GM12865 (cell line): ENCODE results near the gene RABGAP1L.

Experiments used
- DNase-seq: peaks from one replicate; pipeline ENCODE4 v3.0.0; 2010; ENCODE audit warnings: low read depth
- H3K4me3 ChIP-seq: 2 replicates; pipeline ENCODE4 v1.5.1; 2011; ENCODE audit warnings: mild to moderate bottlenecking, low read depth, low read length, control low read depth
- CTCF ChIP-seq: IDR thresholded peaks from 2 replicates; pipeline ENCODE4 v1.5.1; 2011; ENCODE audit warnings: low read length, control low read depth, low read depth, inconsistent platforms; ENCODE audit not compliant: insufficient read depth; ENCODE audit errors: missing control alignments

The RABGAP1L gene

GRCh38 chr1:174964261-174964971, 805.1 kb downstream of the RABGAP1L start:
- TF ChIP-seq CTCF: no peak
- no peak overlapping the region for H3K4me3 ChIP-seq
- DNase-seq: peak; percentile 29

- DNase-seq: no peak
- no peak for TF ChIP-seq CTCF
- no peak overlapping the region for H3K4me3 ChIP-seq
Observed at GRCh38 chr1:174964972-174965361, 805.6 kb downstream of the RABGAP1L start.

- H3K4me3 ChIP-seq: no peak overlapping the region
- no peak for TF ChIP-seq CTCF
- DNase-seq: no peak
Observed at GRCh38 chr1:174965362-174966007, 806.2 kb downstream of the RABGAP1L start.

DNA sequence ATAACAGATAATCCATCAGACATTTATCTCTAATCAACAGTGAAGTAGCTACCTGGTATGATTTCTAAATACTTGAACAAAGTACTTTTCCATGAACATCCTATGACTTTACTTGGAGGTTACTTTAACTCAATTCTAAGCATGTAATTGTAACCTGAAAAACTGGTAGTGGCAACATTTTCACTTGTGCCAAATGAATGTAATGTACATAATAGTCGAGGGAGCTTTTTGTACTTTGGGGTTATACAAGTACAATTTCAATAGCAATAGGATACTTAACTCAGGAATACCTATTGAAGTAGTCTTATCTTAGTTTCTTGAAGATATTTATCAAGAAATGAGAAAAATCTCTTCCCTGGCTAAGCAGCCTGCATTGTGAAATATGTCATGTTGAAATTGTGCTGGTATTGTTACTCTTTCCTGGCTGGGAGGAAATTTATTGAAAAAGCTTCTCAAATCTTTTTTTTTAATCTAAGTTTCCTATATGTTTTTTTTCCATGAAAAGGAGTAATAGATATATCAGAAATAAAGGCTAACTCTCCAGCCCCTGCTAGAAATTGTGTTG, 806.8 kb downstream of the RABGAP1L start:
- no peak overlapping the region for H3K4me3 ChIP-seq
- TF ChIP-seq CTCF: no peak
- no peak for DNase-seq

DNA sequence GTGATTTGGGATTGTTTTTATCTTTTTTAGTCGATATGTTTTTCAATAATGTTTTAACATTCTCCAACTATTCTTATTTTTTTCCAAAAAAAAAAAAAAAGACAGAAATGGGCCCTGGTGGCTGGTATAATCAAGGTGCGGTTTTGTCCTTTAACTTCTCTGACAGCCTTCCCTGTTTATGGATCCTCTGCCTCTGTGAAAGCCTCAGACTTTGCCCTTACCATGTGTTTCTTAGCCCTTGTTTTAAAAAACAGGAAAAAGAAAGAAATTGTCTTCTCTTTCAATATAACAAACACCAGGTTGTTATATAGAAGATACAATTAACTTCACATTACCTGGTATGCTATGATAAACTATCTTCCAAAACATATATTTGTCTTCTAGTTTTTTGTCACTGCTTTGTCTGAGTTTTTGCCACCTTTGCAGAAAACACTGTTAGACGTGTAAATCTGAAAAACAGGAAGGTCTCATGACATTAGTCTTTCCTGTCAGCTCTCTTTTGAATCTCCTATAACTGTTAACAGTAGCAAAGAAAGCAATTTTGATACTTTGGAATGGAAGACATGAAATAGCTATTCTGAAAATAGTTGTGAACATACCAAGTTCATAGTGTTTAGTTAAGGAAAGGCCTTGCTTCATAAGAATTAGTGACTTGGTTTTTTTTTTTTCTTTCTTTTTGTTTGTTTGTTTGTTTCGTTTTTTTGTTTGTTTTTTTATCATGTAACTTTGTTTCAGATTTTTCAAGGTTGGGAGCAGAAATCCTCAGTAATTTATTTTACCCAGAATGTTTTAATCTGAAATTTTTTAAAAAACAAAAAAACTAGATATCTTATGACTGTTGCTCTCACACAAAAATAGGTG, 808.8 kb downstream of the RABGAP1L start:
- peak overlapping the region; percentile 13; the same call in 1 of the 2 replicates for H3K4me3 ChIP-seq
- TF ChIP-seq CTCF: no peak
- DNase-seq: no peak

DNA sequence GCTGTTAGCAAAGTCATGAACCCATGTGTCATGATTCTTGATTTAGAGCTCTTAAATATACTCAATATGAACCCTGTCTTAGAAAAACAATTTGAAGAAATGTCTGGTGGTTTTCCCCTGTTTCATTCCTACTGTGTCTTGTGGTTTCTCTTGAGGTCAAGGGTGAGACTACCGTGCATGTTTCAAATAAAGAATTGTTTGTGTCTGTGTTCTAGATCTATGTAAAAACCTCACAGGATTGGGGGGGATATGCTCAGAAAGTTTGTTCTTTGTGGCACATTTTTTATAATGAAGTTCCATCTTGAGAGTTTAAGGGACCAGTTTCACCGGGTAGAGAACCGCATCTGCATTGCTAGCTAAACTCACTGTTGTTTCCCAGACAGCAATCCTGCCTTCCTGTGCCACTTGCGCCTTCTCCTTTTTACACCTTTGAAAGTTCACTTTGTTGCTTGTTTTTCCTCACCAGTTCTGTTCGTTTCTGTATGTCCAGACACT, 809.5 kb downstream of the RABGAP1L start:
- peak; percentile 87 for DNase-seq
- TF ChIP-seq CTCF: no peak
- peak overlapping the region; percentile 5; the same call in 1 of the 2 replicates for H3K4me3 ChIP-seq
